GM18861 (cell line): ENCODE data around the gene FBXW9.
"Not testable (repeated sequence)": the region's sequence is repeated elsewhere in the genome, so short reads cannot be mapped to it uniquely, and the experiment has no call there.

ENCODE experiments used
- ATAC-seq: cut with Tn5 transposase; IDR thresholded peaks from one replicate; pipeline ENCODE4 v1.9.1; 2021; ENCODE audit not compliant: unreplicated experiment

FBXW9 gene

DNA sequence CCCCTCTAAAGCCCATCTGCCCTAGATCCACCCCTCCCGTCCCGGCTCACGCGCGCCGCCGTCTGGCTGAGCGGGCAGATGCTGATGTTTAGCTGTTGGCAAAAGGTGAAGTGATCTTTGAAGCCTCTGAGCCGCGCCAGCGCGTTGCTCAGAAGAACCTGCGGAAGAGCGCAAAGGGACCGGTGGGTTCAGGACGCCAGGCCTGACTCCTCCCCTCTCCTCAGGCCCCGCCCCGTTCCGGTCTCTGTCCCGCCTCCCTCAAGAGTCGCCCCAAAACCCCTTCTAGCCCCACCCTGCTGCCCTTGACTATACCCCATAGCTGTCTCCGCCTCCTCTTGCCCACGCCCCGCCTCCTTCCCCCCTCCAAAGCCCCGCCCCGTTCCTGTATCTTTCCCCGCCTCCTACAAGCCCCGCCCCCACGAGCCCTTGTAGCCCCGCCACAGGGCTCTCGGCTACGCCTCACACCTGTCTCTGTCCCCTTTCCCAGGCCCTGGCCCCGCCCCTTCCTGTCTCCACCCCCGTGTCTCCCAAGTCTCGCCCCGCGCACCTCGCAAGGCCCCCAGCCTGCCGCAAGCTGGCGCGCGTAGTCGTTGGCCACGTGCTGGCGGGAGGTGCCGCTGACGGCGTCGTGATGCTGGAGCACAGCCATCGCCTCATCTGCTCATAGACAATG lies 39.4 kb downstream of the FBXW9 start:
- no peak for ATAC-seq

DNA sequence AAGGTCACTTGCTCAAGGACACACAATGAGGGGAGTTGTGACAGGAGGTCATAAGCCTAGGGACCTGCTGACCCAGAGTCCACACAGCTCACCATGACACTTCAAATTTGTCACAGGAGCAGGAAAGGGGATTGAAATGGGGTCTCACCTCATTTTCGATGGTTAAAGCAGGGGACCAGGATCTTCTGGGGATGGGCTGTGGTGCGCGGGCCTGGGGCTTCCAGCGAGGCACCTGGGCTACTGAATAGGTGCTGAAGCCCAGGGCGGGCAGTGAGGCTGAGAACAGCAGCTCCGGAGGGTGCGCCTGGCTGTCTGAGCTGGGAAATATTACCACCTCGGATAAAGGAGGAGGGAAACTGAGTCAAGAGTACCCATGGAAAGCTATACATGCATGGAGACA lies 40.9 kb downstream of the FBXW9 start:
- no peak for ATAC-seq

DNA sequence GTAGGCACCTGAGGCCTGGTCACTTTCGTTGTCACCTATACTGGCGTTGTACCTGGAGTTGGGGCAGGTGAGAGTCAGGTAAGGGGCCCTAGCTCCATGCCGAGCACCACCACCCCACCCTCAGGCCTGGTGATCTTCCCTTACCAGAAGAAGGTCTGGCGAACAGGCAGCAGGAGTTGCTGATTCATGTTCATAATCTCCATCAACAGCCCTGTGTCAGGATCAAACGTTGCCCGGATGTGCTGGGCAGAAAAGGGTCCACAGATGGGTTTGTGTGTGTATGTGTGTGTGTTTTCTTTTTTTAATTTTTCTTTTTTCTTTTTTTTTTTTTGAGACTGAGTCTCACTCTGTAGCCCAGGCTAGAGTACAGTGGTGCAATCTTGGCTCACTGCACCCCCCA lies 44.2 kb downstream of the FBXW9 start:
- ATAC-seq: no peak

DNA sequence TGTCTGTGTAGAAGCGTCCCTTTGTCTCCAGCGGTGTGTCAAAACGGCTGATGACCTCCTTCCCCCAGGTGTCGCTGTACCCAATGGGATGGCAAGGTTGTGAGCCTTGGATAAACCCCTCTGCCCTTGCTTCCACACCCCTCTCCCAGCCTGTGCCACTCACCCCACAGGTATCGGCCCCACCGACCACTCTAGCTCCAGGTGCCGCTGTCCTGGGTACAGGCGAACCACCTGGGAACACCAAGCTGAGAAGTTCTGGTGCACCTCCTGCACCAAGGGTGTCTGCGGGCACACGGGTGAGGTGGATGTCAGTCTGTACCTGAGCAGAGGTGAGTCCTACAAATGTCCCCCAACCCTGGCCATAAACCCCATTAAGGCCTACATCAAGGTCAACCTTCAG lies 46.5 kb downstream of the FBXW9 start:
- no peak for ATAC-seq

DNA sequence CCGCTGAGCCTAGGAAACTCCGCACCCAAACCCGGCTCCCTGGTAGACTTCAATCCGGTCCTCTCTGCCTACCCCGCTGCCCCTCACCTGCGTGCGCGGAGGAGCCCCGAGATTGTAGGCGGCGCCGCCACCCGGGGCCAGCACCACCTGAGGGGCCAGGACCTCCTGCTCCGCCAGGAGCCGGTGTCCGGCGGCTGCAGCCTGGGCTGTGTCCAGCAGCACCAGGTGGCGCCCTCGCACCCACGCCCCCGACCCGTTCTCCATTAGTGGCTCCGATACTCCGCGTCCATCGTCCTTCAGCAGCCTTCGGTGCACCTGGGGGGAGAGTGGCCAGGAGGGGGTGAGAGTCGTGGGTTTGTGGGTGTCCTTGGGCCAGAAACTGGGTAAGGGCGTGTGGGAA lies 48.3 kb downstream of the FBXW9 start:
- ATAC-seq: no peak

DNA sequence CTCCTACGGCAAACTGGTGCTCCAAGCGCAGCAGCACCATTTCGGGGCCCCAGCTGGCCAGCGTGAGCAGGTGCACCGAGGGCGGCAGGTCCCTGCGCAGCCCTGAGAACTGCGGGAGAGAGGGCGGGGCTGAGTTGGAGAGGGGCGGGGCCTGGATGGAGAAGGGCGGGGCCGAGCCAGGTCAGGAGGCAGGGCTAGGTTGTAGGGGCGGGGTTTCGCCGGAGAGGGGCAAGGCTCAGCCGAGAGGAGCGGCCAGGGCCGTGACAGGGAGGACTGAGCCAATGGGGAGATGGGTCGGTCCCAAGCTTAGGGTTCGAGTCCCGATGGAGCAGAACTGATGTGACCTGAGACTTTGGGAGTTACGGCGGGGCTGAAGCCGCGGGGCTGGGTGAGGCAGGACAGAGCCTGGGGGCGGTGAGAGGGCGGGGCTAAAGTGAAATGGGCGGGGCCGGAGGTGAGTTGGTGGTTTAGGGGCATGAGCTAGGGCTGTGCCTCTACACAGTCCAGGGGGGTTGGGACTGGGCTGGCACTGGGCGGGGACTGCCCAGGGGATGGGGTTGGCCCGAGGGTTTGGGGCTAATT lies 48.9 kb downstream of the FBXW9 start:
- ATAC-seq: no peak

DNA sequence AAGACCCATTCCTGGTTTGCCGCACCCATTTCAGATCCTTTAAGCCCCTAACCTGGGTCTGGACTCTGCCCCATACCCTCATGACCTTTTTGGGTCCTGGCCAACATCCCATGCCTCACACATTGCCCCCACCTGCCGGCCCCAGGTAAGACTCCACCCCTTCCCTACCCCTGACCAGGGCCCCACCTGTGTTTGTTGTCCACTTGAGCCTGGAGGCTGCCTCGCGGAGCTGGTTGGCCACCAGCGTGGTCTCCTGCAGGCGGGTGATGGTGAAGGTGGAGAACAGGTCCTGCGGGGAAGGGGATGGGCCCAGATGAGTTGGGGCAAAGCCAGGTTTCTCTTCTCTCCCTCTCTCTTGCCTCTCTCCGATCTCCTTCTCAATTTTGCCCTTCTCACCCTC lies 49.4 kb downstream of the FBXW9 start:
- ATAC-seq: no peak

DNA sequence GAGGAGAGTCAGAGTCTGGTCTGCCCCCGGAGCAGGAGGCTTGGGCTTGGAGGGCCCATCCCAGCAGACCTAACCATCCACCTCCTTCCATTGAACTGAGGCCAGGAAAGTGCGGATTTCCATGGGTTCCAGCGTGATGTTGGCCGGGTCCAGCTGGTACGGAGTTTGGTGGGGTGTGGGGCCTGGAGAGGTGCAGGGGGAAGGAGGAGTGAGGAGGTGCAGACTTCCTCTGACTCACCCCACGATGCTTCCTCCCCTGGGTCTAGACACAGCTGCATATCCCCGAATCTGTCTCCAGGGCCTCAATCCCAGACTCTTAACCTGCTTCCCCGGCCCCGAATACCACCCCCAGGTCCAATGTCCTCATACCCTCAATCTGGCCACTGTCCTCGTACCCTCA lies 49.9 kb downstream of the FBXW9 start:
- ATAC-seq: no peak

DNA sequence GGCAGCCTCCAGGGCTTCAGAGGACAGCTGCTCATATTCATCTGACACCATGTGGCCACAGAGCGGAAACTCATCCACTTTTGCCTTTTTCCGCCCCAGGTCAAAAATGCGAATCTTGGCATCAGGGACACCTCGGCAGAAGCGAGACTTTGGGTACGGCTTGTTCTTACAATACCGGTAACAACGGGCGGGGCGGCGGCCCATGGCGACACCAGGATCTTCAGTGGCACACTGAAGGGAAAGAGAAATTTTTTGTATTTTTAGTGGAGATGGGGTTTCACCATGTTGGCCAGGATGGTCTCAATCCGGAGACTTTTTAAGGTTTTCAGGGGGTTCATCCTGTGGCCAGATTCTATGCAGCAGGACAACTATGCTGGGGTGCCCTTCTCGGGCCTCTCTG lies 52.7 kb downstream of the FBXW9 start:
- not testable (repeated sequence) for ATAC-seq

DNA sequence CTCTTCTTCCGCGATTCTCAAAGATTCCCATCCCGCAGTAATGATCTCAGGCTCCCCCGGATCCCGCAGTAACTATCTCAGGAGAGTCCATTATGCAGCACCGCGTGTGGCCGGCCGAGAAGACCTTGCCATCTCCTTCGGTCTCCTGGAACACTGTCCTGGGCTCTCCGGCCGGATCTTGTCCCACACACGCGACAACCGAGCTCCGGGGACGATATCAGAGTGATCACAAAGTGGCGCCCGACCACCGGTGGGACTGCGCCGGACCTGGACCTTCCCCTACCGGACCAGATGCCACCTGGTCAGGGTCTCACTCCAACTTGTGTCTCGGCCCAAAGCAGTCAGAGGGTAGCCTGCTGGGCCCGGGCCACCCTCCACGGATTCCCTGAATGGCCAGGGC lies 53.9 kb downstream of the FBXW9 start:
- no peak for ATAC-seq

DNA sequence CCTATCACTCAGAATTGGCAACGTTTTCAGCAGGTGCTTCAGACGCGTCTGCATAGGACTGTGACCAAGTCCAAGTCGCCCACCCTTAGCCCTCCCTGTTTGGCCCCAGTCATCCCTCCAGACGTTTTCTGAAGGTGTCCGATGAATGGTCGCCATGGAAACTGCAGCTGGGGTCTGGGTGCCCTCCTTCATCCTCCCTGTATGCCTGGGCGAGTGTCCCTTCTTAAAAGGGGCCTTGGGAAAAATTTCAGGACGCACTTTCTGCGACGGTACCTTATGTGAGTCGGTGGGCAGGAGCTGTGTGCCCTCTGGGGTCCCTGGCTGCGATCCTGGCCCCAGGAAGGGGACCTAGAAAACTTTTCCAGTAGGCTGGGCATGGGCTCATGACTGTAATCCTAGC lies 55.0 kb downstream of the FBXW9 start:
- no peak for ATAC-seq

DNA sequence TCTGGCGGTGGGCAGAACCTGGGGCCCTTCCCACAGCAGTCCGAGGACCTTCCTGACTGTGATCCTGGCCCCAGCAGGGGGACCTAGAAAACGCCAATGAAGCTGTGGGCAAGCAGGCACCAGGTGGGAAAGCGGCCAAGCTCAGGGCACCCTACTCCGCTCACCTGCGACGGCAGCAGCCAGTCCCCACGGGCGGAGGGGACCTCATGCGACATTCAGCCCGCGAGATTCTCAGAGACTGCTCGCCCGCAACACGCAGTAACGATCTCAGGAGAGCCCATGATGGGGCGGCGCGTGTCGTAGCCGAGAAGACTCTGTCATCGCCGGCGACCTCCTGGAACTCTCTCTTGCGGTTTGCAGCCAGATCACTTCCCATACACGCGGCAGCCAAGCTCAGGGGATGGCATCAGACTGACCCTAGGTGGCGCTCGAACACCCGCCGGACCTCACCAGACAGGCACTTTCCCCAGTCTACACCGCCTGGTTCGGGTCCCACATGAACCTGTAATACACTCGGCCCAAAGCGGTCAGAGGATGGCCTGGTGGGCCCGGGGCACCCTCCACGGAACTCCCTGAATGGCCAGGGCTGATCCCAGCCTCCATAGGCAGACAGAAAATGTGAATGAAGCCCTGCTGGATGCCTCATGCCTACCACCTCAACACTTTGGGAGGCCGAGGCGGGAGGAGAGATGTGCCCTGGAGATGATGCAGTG lies 56.4 kb downstream of the FBXW9 start:
- no peak for ATAC-seq
